ENCODE data around the gene KCTD6. TPM values are rescaled to one million over a fixed set of nuclear protein-coding genes. Genes with fewer than 3 reads are reported as not detected.

Gene KCTD6
- total RNA-seq, 4 donors from 2014 or later, result 4.3 to 8.3 (median 5.8) TPM

GRCh38 chr3:58529516-58530353 is 37.8 kb downstream of the KCTD6 start:
- no peak for DNase-seq
- TF ChIP-seq POLR2A (IDR thresholded peaks at IDR 0.05), result no peak
- no peak for TF ChIP-seq CTCF (IDR thresholded peaks at IDR 0.05 in 4 of 5, conservative IDR thresholded peaks at IDR 0.05 in 1 of 5)
- ATAC-seq, result no peak
- Histone ChIP-seq H3K27me3 (no peaks in the 10 kb centered on the region), H3K9me3 (no peaks in the 10 kb centered on the region), H3K36me3 (peaks cover 0 to 7% of the 10 kb centered on the region in 2 donors), H3K27ac (no peak overlapping the region), H3K4me1 (no peaks in the 10 kb centered on the region), H3K4me3 (no peak overlapping the region)
- in situ Hi-C loops (cut with MboI; ENCODE audit: low sequenced_read_pairs in 4 of 4) (loop anchor here in 3 of 4 donors (5.0 to 25.0 kb wide), 3 partner anchors 65 to 342 kb away; no protein-coding TSS in a partner anchor), intact Hi-C loops (cut with DNase I; ENCODE audit: low total_unique reads) (loop anchor here (5.0 to 10.0 kb wide), 3 partner anchors 197 to 345 kb away; partner anchors contain the start of genes HTD2, PXK and RPP14)

GRCh38 chr3:58530354-58530865 is 38.5 kb downstream of the KCTD6 start:
- intact Hi-C loops (cut with DNase I; ENCODE audit: low total_unique reads), result loop anchor here (5.0 to 10.0 kb wide), 3 partner anchors 198 to 346 kb away; partner anchors contain the start of genes HTD2, PXK and RPP14
- Histone ChIP-seq H3K27ac (no peak overlapping the region), H3K4me3 (no peak overlapping the region), H3K9me3 (no peaks in the 10 kb centered on the region), H3K4me1 (no peaks in the 10 kb centered on the region), H3K27me3 (no peaks in the 10 kb centered on the region), H3K36me3 (peaks cover 0 to 7% of the 10 kb centered on the region in 2 donors)
- ATAC-seq (no peak), DNase-seq (no peak)
- in situ Hi-C loops (cut with MboI; ENCODE audit: low sequenced_read_pairs in 4 of 4), result loop anchor here in 3 of 4 donors (5.0 to 25.0 kb wide), 3 partner anchors 66 to 343 kb away; no protein-coding TSS in a partner anchor
- TF ChIP-seq POLR2A (IDR thresholded peaks at IDR 0.05), result no peak
- TF ChIP-seq CTCF (IDR thresholded peaks at IDR 0.05 in 4 of 5, conservative IDR thresholded peaks at IDR 0.05 in 1 of 5), result no peak

GRCh38 chr3:58531555-58531954 is 39.7 kb downstream of the KCTD6 start:
- no peak for DNase-seq
- no peak for TF ChIP-seq CTCF (IDR thresholded peaks at IDR 0.05 in 4 of 5, conservative IDR thresholded peaks at IDR 0.05 in 1 of 5)
- TF ChIP-seq POLR2A (IDR thresholded peaks at IDR 0.05), result no peak
- no peak for ATAC-seq
- in situ Hi-C loops (cut with MboI; ENCODE audit: low sequenced_read_pairs in 4 of 4), result loop anchor here in 3 of 4 donors (5.0 to 25.0 kb wide), 3 partner anchors 67 to 344 kb away; no protein-coding TSS in a partner anchor
- peaks cover 0 to 7% of the 10 kb centered on the region in 2 donors for H3K36me3 ChIP-seq
- H3K4me1 ChIP-seq, result peaks cover 8 to 10% of the 10 kb centered on the region in 2 donors
- H3K4me3 ChIP-seq, result no peak overlapping the region
- no peak overlapping the region for H3K27ac ChIP-seq
- no peaks in the 10 kb centered on the region for H3K9me3 ChIP-seq
- no peaks in the 10 kb centered on the region for H3K27me3 ChIP-seq
- intact Hi-C loops (cut with DNase I; ENCODE audit: low total_unique reads), result loop anchor here (5.0 to 10.0 kb wide), 3 partner anchors 199 to 347 kb away; partner anchors contain the start of genes HTD2, PXK and RPP14

- H3K9me3 ChIP-seq, result no peaks in the 10 kb centered on the region
- DNase-seq (no peak), ATAC-seq (no peak)
- TF ChIP-seq POLR2A (IDR thresholded peaks at IDR 0.05), result no peak
- no peak for TF ChIP-seq CTCF (IDR thresholded peaks at IDR 0.05 in 4 of 5, conservative IDR thresholded peaks at IDR 0.05 in 1 of 5)
- peaks cover 0 to 7% of the 10 kb centered on the region in 2 donors for H3K36me3 ChIP-seq
- intact Hi-C loops (cut with DNase I; ENCODE audit: low total_unique reads), result loop anchor here (1.0 to 10.0 kb wide), 5 partner anchors 41 to 347 kb away; partner anchors contain the start of genes HTD2, PXK and RPP14
- no peak overlapping the region for H3K27ac ChIP-seq
- no peak overlapping the region for H3K4me3 ChIP-seq
- in situ Hi-C loops (cut with MboI; ENCODE audit: low sequenced_read_pairs in 4 of 4), result loop anchor here in 3 of 4 donors (5.0 to 25.0 kb wide), 3 partner anchors 67 to 345 kb away; no protein-coding TSS in a partner anchor
- H3K27me3 ChIP-seq, result no peaks in the 10 kb centered on the region
- H3K4me1 ChIP-seq, result peaks cover 12 to 14% of the 10 kb centered on the region in 2 donors
These were observed 40.1 kb downstream of the KCTD6 start for GRCh38 chr3:58531956-58532355.
